Stimulated activated naive CD8-positive, alpha-beta T cell treated with anti-CD3 and anti-CD28 coated beads, Interleukin-15, amount 100 ng/mL, for 72 hours (primary cell): Measurements from ENCODE around the gene CPHXL2.

Experiments
- ATAC-seq: fragments of 150-1000 bp; cut with Tn5 transposase; 2 replicates; pipeline ENCODE4 v1.10.0; 2021; ENCODE audit warnings: mild to moderate bottlenecking, moderate library complexity
- DNase-seq, 2 donors: peaks; one replicate each; pipeline ENCODE4 v3.0.0; 2021 to 2022
- H3K27ac Mint-ChIP-seq, 2 donors: one replicate each; pipeline ENCODE4 v1.8.0; 2022; ENCODE audit warnings: mild to moderate bottlenecking in 2 of 2, mixed read lengths in 2 of 2, moderate library complexity in 2 of 2
- H3K27me3 Mint-ChIP-seq: one replicate; pipeline ENCODE4 v1.8.0; 2022; ENCODE audit warnings: mixed read lengths
- H3K4me1 Mint-ChIP-seq: one replicate; pipeline ENCODE4 v1.8.0; 2022; ENCODE audit warnings: mild to moderate bottlenecking, mixed read lengths
- H3K4me3 Mint-ChIP-seq, 2 donors: one replicate each; pipeline ENCODE4 v1.8.0; 2022; ENCODE audit warnings: mild to moderate bottlenecking in 2 of 2, mixed read lengths in 2 of 2, moderate library complexity in 1 of 2
- H3K9me3 Mint-ChIP-seq, 2 donors: one replicate each; pipeline ENCODE4 v1.8.0; 2022; ENCODE audit warnings: mixed read lengths in 2 of 2

Gene CPHXL2

DNA sequence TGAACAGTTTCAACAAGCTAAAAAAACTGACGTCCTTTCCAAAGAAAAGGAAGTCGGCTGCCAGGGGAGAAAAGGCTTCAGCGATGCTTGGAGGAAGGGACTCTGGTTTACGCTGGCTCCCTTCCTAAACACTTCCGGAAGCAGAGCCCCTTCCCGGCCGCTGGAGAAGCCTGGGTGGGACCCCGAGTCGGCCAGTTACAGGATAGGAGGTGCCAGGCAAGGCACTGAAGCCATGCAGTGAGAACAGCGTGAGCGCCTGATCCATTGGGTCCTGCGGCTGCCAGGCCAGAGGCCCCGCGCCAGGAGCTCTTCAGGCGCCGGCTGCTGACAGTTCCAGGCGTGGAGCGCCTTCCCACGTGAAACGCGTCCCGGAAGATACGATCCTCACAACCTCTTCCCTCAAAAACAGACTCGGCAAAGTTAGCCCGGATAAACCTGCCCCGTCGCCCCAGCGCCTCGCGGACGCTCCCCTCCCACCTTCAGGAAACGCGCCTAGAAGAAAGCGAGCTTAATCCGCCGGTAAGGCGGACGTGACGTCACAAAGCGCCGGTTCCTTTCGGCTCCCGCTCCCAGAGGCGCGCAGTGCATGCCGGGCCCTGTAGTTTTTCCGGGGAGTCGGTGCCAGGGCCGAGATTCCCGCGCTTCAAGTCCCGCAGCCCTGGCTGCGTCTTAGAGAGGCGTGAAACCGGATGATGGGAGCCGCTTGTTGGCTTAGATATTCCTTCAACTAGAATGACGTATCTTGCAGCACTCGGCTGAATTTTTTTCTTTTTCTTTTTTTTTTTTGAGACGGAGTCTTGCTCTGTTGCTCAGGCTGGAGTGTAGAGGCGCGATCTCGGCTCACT, 53.8 kb downstream of the CPHXL2 start, which contains the start of gene ADAT1:
Gene ADAT1 (minus strand): TSS at position 521 of the 845 bp plus-strand sequence. CDS start 2,482 bp downstream, outside the sequence.
- H3K9me3 Mint-ChIP-seq, result no peaks in the 10 kb centered on the region
- DNase-seq (peak; percentile 94 to 97), ATAC-seq (peak; percentile 97)
- peaks cover 24% of the 10 kb centered on the region for H3K4me1 Mint-ChIP-seq
- peak within 1 kb of the TSS; percentile 90 for H3K4me3 Mint-ChIP-seq
- H3K27me3 Mint-ChIP-seq, result no peaks in the 10 kb centered on the region
- peak within 1 kb of the TSS; percentile 90 to 96 for H3K27ac Mint-ChIP-seq

DNA sequence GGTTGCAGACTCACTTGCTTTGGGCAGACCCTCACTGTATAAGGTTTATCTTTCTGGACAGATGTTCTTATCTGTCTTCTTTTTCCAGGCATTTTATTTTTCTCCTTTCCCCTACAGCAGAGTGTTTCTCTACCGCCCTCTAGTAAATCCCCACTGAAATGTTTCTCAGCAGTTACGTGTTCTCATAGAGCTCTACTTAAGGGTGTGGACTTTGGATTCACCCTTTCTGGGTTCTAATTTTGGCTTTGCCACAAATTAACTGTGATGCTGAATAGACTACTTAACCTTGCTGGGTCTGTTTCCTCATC, 55.7 kb downstream of the CPHXL2 start:
- H3K27ac Mint-ChIP-seq, result no peak overlapping the region
- no peaks in the 10 kb centered on the region for H3K27me3 Mint-ChIP-seq
- no peak for ATAC-seq
- peaks cover 23% of the 10 kb centered on the region for H3K4me1 Mint-ChIP-seq
- H3K4me3 Mint-ChIP-seq, result no peak overlapping the region
- no peak for DNase-seq
- H3K9me3 Mint-ChIP-seq, result no peaks in the 10 kb centered on the region

DNA sequence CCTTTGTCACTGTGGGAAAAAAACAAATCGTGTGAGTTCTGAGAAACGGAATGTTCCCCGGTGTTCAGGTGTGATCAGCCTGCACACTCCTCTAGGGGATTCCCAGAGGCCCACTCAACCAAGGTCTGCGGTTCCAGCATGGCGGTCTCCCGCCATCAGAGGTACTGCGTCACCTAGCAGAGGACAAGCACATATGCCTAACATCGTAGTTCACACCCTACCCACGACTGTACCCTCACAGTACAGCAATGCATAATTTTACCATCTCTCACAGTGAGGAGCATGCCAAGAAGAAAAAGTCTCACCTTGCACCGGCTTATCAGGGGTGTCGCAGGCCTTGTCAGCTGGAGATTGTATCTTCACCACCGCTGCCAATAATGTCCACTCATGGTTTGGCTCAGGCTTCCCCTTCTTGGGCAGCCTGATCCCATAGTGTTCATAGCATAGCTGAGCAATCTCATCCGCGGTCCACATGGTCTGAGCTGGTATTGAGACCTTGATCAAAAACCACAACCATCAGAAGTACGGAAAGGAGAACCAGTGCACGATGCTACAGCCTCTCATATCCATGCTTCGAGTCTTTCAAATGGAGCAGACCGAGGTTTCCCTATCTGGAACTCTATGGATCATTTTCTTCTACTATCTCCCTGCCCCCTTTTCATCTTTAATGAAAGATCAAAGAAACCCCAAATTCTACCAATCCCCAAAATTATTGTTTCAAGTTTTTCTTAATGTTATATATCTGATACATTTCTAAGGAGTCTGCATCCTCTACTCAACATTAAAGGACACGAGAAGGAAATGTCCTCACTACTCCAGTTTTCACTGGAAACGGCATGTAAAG, 56.3 kb downstream of the CPHXL2 start:
- H3K9me3 Mint-ChIP-seq, result no peaks in the 10 kb centered on the region
- H3K4me1 Mint-ChIP-seq, result peaks cover 23% of the 10 kb centered on the region
- no peak overlapping the region for H3K4me3 Mint-ChIP-seq
- no peaks in the 10 kb centered on the region for H3K27me3 Mint-ChIP-seq
- DNase-seq (no peak), ATAC-seq (no peak)
- H3K27ac Mint-ChIP-seq, result no peak overlapping the region

DNA sequence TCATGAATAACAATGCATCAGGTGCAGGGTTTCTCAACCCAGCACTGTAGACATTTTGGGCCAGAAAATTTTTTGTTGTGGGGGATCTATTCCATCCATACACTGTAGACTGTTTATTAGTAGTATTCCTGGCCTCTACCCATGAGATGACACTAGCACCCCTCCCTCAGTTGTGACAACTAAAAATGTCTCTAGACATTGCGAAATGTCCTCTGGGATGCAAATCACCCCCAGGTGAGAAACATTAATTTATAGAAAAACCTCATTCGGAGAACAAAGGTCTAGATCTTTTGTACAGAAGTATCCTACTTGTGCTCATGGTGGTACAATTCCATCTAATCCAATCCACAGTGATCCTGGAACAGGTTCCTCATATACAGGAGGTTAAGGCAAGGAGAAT, 58.0 kb downstream of the CPHXL2 start:
- H3K4me3 Mint-ChIP-seq, result no peak overlapping the region
- H3K27ac Mint-ChIP-seq, result no peak overlapping the region
- peaks cover 23% of the 10 kb centered on the region for H3K4me1 Mint-ChIP-seq
- no peak for DNase-seq
- no peaks in the 10 kb centered on the region for H3K9me3 Mint-ChIP-seq
- no peak for ATAC-seq
- no peaks in the 10 kb centered on the region for H3K27me3 Mint-ChIP-seq

DNA sequence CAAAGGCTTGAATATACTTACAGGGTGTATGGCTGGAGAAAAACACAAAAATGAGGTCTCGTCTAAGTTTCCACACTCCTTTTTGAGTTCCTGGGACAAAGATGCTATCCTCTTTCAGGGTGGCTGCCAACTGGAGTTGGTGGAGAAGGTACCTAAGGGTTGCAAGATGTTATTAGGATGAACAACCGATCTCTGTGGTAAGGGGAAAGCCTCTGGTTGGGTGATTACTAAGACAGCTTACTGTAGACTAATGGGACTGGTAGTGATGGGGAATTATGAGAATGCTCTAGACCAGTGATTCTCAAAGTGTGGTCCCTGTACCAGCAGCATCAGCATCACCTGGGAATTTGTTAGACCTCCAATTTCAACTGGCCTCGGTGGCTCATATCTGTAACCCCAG, 59.7 kb downstream of the CPHXL2 start:
- no peaks in the 10 kb centered on the region for H3K27me3 Mint-ChIP-seq
- H3K4me1 Mint-ChIP-seq, result peaks cover 22% of the 10 kb centered on the region
- no peak overlapping the region for H3K4me3 Mint-ChIP-seq
- DNase-seq (no peak), ATAC-seq (peak; percentile 25)
- H3K27ac Mint-ChIP-seq, result no peak overlapping the region
- no peaks in the 10 kb centered on the region for H3K9me3 Mint-ChIP-seq

DNA sequence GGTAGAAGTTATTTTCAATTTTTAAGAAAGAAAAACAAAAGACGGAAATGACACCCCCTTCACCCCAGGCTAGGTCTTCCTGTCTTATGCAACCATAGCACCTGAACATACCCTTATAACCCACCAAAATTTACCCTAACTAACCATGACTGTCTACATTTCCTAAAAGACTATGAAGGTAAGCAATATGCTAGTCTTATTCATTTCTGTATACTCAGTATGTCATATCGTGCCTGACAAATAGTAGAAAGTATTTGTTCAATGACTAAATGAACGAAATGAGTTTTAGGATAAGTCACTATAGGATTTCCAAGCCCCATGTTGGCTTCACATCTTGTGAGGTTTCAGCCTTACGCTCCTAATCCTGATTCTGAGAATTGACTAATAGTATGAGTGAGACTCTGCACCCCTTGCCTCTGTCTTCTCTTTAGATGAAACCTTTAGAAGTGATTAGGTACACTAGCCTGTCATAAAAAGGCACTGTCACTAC, 60.2 kb downstream of the CPHXL2 start:
- peaks cover 16% of the 10 kb centered on the region for H3K4me1 Mint-ChIP-seq
- H3K27me3 Mint-ChIP-seq, result no peaks in the 10 kb centered on the region
- H3K9me3 Mint-ChIP-seq, result no peaks in the 10 kb centered on the region
- DNase-seq (no peak), ATAC-seq (peak; percentile 89)
- H3K27ac Mint-ChIP-seq, result peak overlapping the region in 1 of 2 donors; percentile 67
- no peak overlapping the region for H3K4me3 Mint-ChIP-seq

DNA sequence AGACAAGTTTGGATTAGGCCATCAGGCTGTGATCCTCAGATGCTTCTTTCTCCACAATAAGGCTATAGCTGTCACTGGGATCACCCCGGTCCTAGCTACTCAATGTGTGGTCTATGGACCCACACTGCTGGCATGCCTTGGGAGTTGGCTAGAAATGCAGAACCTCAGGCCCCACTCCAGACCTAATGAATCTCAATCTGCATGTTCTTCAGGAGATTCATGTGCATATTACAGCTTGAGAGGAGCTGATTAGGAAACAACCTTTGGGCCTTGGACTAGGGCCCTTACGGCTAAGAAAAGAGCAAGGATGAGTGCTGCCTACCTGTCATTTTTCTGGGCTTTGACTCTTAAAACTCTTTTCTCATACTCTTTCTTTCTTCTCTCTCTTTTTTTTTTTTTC, 61.2 kb downstream of the CPHXL2 start:
- DNase-seq (no peak), ATAC-seq (no peak)
- H3K27me3 Mint-ChIP-seq, result no peaks in the 10 kb centered on the region
- H3K9me3 Mint-ChIP-seq, result no peaks in the 10 kb centered on the region
- no peak overlapping the region for H3K4me3 Mint-ChIP-seq
- peaks cover 7% of the 10 kb centered on the region for H3K4me1 Mint-ChIP-seq
- peak overlapping the region in 1 of 2 donors; percentile 1 for H3K27ac Mint-ChIP-seq

DNA sequence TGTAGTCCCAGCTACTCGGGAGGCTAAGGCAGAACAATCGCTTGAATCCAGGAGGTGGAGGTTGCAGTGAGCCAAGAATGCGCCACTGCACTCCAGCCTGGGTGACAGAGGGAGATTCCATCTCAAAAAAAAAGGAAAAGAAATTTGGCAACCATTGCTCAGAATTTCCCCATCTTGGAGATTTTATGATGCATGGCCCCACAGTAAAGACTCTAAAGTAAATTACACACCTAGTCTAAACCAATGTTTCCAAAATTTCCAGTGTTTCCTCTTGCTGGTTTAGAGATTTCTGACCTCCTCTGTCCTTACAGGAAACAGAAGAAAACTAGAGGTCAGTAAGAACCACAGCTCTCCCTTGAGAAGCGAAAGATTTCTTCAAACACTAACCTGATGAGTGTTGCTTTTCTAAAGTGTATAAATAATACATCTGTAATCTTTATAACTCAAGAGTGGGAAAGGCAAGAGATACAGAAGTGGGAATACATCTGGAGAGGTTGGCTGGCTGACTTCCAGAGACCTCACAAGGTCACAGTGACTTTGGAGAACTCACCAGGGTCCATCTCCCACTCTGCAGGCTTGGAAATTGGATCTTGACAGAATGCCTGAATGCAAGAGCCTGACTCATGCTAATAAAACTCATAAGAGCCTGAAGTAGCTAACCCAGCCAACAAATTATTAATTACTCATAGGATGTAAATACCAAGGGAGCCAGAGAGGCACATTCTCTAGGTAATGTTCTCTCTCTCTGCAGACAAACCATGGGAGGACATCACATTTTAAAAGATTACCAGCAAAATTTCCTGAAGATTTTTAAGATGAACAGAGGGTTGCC, 62.5 kb downstream of the CPHXL2 start:
- Mint-ChIP-seq H3K27me3 (no peaks in the 10 kb centered on the region), H3K4me3 (no peak overlapping the region), H3K27ac (no peak overlapping the region), H3K9me3 (no peaks in the 10 kb centered on the region), H3K4me1 (no peaks in the 10 kb centered on the region)
- DNase-seq (no peak), ATAC-seq (no peak)
